ENCODE results near the gene CRTC1.

- TF ChIP-seq MAFK (IDR thresholded peaks at IDR 0.05; ENCODE audit: partially characterized antibody): peak; percentile 13
- TF ChIP-seq CEBPB (IDR thresholded peaks at IDR 0.05): no peak
- no peak for TF ChIP-seq REST (IDR thresholded peaks at IDR 0.05)
- TF ChIP-seq CTCF (IDR thresholded peaks at IDR 0.05): no peak
These were observed 59.6 kb downstream of the CRTC1 start for GRCh38 chr19:18742838-18743783.

All from A549 (cell line).